ENCODE measurements around the gene RGR. TPM values are rescaled to one million over a fixed set of nuclear protein-coding genes. Genes with fewer than 3 reads are reported as not detected.

Gene RGR
- total and polyA plus RNA-seq, 7 donors: 0.10 to 0.28 (median 0.25) TPM; not detected in 4

DNA sequence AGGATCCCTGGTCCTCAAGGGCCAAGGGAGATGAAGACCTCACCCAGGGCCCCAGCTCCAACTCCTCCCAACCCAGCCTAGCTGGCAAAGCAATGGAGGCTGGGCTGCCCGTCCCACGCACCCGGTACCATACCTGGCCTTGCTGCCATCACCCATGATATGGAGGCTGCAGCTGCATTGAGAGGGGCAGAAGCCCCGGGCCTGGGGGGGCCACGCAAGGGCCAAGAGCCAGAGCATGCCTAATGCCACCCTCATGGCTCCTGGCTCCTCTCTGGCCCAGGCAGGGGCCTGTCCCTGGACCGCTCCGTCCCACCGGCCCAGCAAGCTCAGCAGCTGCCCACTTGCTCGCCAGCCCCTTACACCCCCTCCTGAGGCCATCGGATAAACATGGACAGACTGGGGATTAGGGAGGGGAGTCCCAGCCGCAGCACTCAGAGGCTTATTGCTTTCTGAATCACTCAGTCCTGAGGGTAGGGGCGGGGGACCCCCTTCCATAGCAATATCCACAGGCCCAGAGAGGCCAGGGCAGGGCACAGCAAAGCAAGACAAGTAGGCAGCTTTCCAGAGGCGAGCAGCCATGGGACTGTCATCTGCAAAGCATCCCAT, 3.6 kb upstream of the RGR start, which contains the start of gene LRIT1:
LRIT1 (minus strand) TSS at position 362 of the 606 bp plus-strand sequence; CDS start at position 255, 107 bp downstream.
- intact Hi-C loops (cut with DNase I): no loop called here
- DNase-seq (no peak), ATAC-seq (no peak)
- TF ChIP-seq CTCF (IDR thresholded peaks at IDR 0.05): no peak
- no peaks in the 10 kb centered on the region for H3K36me3 ChIP-seq (ENCODE audit: insufficient read depth in 1 of 2, low read depth in 1 of 2)
- 63 to 77% (median 65%) methylated on average over 13 of the region's 13 CpGs for WGBS, 3 donors
- no peaks in the 10 kb centered on the region for H3K4me1 ChIP-seq
- H3K27ac ChIP-seq: no peak within 1 kb of the TSS
- H3K4me3 ChIP-seq: no peak within 1 kb of the TSS
- no peaks in the 10 kb centered on the region for H3K9me3 ChIP-seq
- peaks cover 0 to 10% (median 0%) of the 10 kb centered on the region in 3 donors for H3K27me3 ChIP-seq (ENCODE audit: insufficient read depth in 3 of 3, low read length in 2 of 3)

- no peak for ATAC-seq
- no peak for DNase-seq
- TF ChIP-seq CTCF (IDR thresholded peaks at IDR 0.05): no peak
- intact Hi-C loops (cut with DNase I): no loop called here
- H3K9me3 ChIP-seq: no peaks in the 10 kb centered on the region
- no peaks in the 10 kb centered on the region for H3K36me3 ChIP-seq (ENCODE audit: insufficient read depth in 1 of 2, low read depth in 1 of 2)
- H3K27ac ChIP-seq: no peak overlapping the region
- no peaks in the 10 kb centered on the region for H3K4me1 ChIP-seq
- H3K27me3 ChIP-seq (ENCODE audit: insufficient read depth in 3 of 3, low read length in 2 of 3): peaks cover 0 to 9% (median 1%) of the 10 kb centered on the region in 3 donors
- no peak overlapping the region for H3K4me3 ChIP-seq
- WGBS, 3 donors: 97 to 98% (median 98%) methylated on average over 3 of the region's 3 CpGs
Measured at GRCh38 chr10:84243759-84244158, 1.1 kb upstream of the RGR start.

DNA sequence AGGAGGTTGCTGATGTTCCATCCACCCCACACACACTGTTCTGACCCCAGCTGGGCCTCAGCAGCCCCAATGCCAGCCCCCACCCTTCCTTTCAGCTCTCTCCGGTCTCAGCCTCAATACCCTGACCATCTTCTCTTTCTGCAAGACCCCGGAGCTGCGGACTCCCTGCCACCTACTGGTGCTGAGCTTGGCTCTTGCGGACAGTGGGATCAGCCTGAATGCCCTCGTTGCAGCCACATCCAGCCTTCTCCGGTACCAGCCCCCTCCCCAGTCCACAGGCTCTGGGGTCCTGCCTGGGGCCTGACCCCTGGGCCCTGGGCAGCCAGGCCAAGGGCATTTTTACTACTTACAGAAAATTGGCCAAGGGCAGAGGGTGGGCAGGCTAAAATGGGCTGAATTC, 2.6 kb downstream of the RGR start:
- intact Hi-C loops (cut with DNase I): no loop called here
- Histone ChIP-seq H3K27me3 (ENCODE audit: insufficient read depth in 3 of 3, low read length in 2 of 3) (peaks cover 0 to 6% (median 1%) of the 10 kb centered on the region in 3 donors), H3K9me3 (no peaks in the 10 kb centered on the region), H3K4me3 (no peak overlapping the region), H3K27ac (no peak overlapping the region), H3K4me1 (no peaks in the 10 kb centered on the region), H3K36me3 (ENCODE audit: insufficient read depth in 1 of 2, low read depth in 1 of 2) (no peaks in the 10 kb centered on the region)
- ATAC-seq: no peak
- TF ChIP-seq CTCF (IDR thresholded peaks at IDR 0.05): no peak
- DNase-seq: no peak
- 85 to 88% (median 87%) methylated on average over 6 of the region's 6 CpGs for WGBS, 3 donors

DNA sequence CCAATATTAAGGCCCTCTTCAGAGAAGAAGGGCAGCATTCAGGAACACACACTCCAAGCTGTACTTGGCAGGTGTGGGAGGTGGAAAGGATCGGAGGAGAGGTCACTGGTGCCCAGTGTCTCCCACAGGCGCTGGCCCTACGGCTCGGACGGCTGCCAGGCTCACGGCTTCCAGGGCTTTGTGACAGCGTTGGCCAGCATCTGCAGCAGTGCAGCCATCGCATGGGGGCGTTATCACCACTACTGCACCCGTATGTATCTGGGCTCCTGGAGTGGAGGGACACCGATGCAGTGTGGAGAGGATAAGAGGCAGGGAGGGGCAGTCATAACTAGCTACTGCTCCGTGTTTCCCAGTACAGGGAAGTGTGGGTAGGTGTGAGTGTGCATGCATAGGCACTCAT, 3.9 kb downstream of the RGR start:
- Histone ChIP-seq H3K36me3 (ENCODE audit: insufficient read depth in 1 of 2, low read depth in 1 of 2) (no peaks in the 10 kb centered on the region), H3K9me3 (no peaks in the 10 kb centered on the region), H3K4me3 (no peak overlapping the region), H3K27ac (no peak overlapping the region), H3K27me3 (ENCODE audit: insufficient read depth in 3 of 3, low read length in 2 of 3) (peaks cover 0 to 6% (median 1%) of the 10 kb centered on the region in 3 donors), H3K4me1 (no peaks in the 10 kb centered on the region)
- TF ChIP-seq CTCF (IDR thresholded peaks at IDR 0.05): no peak
- 50 to 64% (median 55%) methylated on average over 12 of the region's 12 CpGs for WGBS, 3 donors
- intact Hi-C loops (cut with DNase I): no loop called here
- DNase-seq: no peak
- ATAC-seq: no peak
